ENCODE results near the gene KRT33A. TPM values are rescaled to one million over a fixed set of nuclear protein-coding genes. Genes with fewer than 3 reads are reported as not detected.
"Not testable (repeated sequence)": the region's sequence is repeated elsewhere in the genome, so short reads cannot be mapped to it uniquely, and the experiment has no call there.

KRT33A gene
- total and polyA plus RNA-seq, 2 experiments from 2014 or later: not detected

- H3K27me3 ChIP-seq (replicated peaks; ENCODE audit: insufficient read depth): no peaks in the 10 kb centered on the region
- no peaks in the 10 kb centered on the region for H3K9me3 ChIP-seq (ENCODE audit: low read depth)
- no peaks in the 10 kb centered on the region for H3K4me1 ChIP-seq (ENCODE audit: insufficient read depth)
- in situ Hi-C loops (cut with MboI): no loop called here
- no peak for DNase-seq
- H3K4me2 ChIP-seq (ENCODE audit: unreplicated experiment): no peak overlapping the region
- no peaks in the 10 kb centered on the region for H3K36me3 ChIP-seq (ENCODE audit: low read depth)
- H3K79me2 ChIP-seq (ENCODE audit: insufficient read depth): no peaks in the 10 kb centered on the region
- 55 to 60% methylated on average over 2 of the region's 2 CpGs for WGBS, 2 experiments (ENCODE audit: low coverage in 1 of 2, low lambda C conversion rate in 2 of 2, missing lambda C conversion rate in 2 of 2)
- TF ChIP-seq EZH2 (IDR thresholded peaks at IDR 0.05; ENCODE audit: insufficient read depth, poor library complexity, severe bottlenecking) (no peak), EZH2phosphoT487 (IDR thresholded peaks at IDR 0.05; ENCODE audit: insufficient read depth, low read depth) (no peak)
- H2AFZ ChIP-seq: no peak overlapping the region
- H3K4me3 ChIP-seq: no peak overlapping the region
- no peak overlapping the region for H3K27ac ChIP-seq
- no peaks in the 10 kb centered on the region for H4K20me1 ChIP-seq (ENCODE audit: insufficient read depth)
- no peak overlapping the region for H3K9ac ChIP-seq
- no peaks in the 10 kb centered on the region for H3K9me2 ChIP-seq (ENCODE audit: insufficient read depth)
- H3F3A ChIP-seq (ENCODE audit: insufficient read depth): no peaks in the 10 kb centered on the region
Measured at GRCh38 chr17:41351177-41351576, 549 bp upstream of the KRT33A start.

GRCh38 chr17:41347869-41348760, 2.5 kb downstream of the KRT33A start:
- no peak overlapping the region for H2AFZ ChIP-seq
- TF ChIP-seq EZH2phosphoT487 (IDR thresholded peaks at IDR 0.05; ENCODE audit: insufficient read depth, low read depth): no peak
- TF ChIP-seq EZH2 (IDR thresholded peaks at IDR 0.05; ENCODE audit: insufficient read depth, poor library complexity, severe bottlenecking): no peak
- DNase-seq: no peak
- no peak overlapping the region for H3K9ac ChIP-seq
- H3K9me2 ChIP-seq (ENCODE audit: insufficient read depth): no peaks in the 10 kb centered on the region
- no peaks in the 10 kb centered on the region for H3K4me1 ChIP-seq (ENCODE audit: insufficient read depth)
- H3K4me2 ChIP-seq (ENCODE audit: unreplicated experiment): no peak overlapping the region
- no peak overlapping the region for H3K4me3 ChIP-seq
- in situ Hi-C loops (cut with MboI): loop anchor here (25.0 kb wide), 1 partner anchor 314 kb away; no protein-coding TSS in a partner anchor
- 73% methylated on average over 7 of the region's 7 CpGs for WGBS, 2 experiments (ENCODE audit: low coverage in 1 of 2, low lambda C conversion rate in 2 of 2, missing lambda C conversion rate in 2 of 2)
- no peaks in the 10 kb centered on the region for H3K36me3 ChIP-seq (ENCODE audit: low read depth)
- H4K20me1 ChIP-seq (ENCODE audit: insufficient read depth): no peaks in the 10 kb centered on the region
- H3K27ac ChIP-seq: no peak overlapping the region
- H3F3A ChIP-seq (ENCODE audit: insufficient read depth): no peaks in the 10 kb centered on the region
- H3K79me2 ChIP-seq (ENCODE audit: insufficient read depth): no peaks in the 10 kb centered on the region
- H3K27me3 ChIP-seq (replicated peaks; ENCODE audit: insufficient read depth): no peaks in the 10 kb centered on the region
- H3K9me3 ChIP-seq (ENCODE audit: low read depth): no peaks in the 10 kb centered on the region

GRCh38 chr17:41346421-41346820, 4.2 kb downstream of the KRT33A start:
- not testable (repeated sequence) for H3K9ac ChIP-seq; H4K20me1 ChIP-seq (ENCODE audit: insufficient read depth); DNase-seq; H3F3A ChIP-seq (ENCODE audit: insufficient read depth); H3K79me2 ChIP-seq (ENCODE audit: insufficient read depth); H3K4me1 ChIP-seq (ENCODE audit: insufficient read depth); H3K27ac ChIP-seq; H3K9me3 ChIP-seq (ENCODE audit: low read depth); H3K9me2 ChIP-seq (ENCODE audit: insufficient read depth); H3K27me3 ChIP-seq (replicated peaks; ENCODE audit: insufficient read depth); H3K4me2 ChIP-seq (ENCODE audit: unreplicated experiment); H3K4me3 ChIP-seq; H2AFZ ChIP-seq; H3K36me3 ChIP-seq (ENCODE audit: low read depth)
- 84 to 88% methylated on average over 14 to 16 of the region's 16 CpGs for WGBS, 2 experiments (ENCODE audit: low coverage in 1 of 2, low lambda C conversion rate in 2 of 2, missing lambda C conversion rate in 2 of 2)
- in situ Hi-C loops (cut with MboI): loop anchor here (25.0 kb wide), 1 partner anchor 316 kb away; no protein-coding TSS in a partner anchor

GRCh38 chr17:41345992-41346391, 4.6 kb downstream of the KRT33A start:
- Histone ChIP-seq H3K9me2 (ENCODE audit: insufficient read depth) (no peaks in the 10 kb centered on the region), H3K27ac (no peak overlapping the region), H3K36me3 (ENCODE audit: low read depth) (no peaks in the 10 kb centered on the region), H3K4me3 (no peak overlapping the region), H3K9ac (no peak overlapping the region), H3K79me2 (ENCODE audit: insufficient read depth) (no peaks in the 10 kb centered on the region), H2AFZ (no peak overlapping the region), H3K4me1 (ENCODE audit: insufficient read depth) (no peaks in the 10 kb centered on the region), H4K20me1 (ENCODE audit: insufficient read depth) (no peaks in the 10 kb centered on the region), H3K9me3 (ENCODE audit: low read depth) (no peaks in the 10 kb centered on the region), H3K4me2 (ENCODE audit: unreplicated experiment) (no peak overlapping the region), H3F3A (ENCODE audit: insufficient read depth) (no peaks in the 10 kb centered on the region), H3K27me3 (replicated peaks; ENCODE audit: insufficient read depth) (no peaks in the 10 kb centered on the region)
- WGBS, 2 experiments (ENCODE audit: low coverage in 1 of 2, low lambda C conversion rate in 2 of 2, missing lambda C conversion rate in 2 of 2): 92 to 95% methylated on average over 3 of the region's 3 CpGs
- in situ Hi-C loops (cut with MboI): loop anchor here (25.0 kb wide), 1 partner anchor 316 kb away; no protein-coding TSS in a partner anchor
- TF ChIP-seq EZH2 (IDR thresholded peaks at IDR 0.05; ENCODE audit: insufficient read depth, poor library complexity, severe bottlenecking) (no peak), EZH2phosphoT487 (IDR thresholded peaks at IDR 0.05; ENCODE audit: insufficient read depth, low read depth) (no peak)
- DNase-seq: no peak

All from GM23248 (cell line).